GM12878 (cell line): Measurements from ENCODE around the gene PIK3C2B. TPM values are rescaled to one million over a fixed set of nuclear protein-coding genes. Genes with fewer than 3 reads are reported as not detected.

Experiments used
- ATAC-seq: fragments of 200-7000 bp; cut with Tn5 transposase; 3 replicates; pipeline ENCODE4 v1.9.1; 2020; ENCODE audit warnings: mild to moderate bottlenecking, moderate library complexity
- BruUV-seq: library from RNA; stranded (reverse); fragments of 400-500 nt; replicated peaks from 2 replicates; lab custom pipeline; 2021; lab: Mats Ljungman, UMichigan
- CTCF ChIA-PET: fragments of 300-600 bp; sonication (Branson Sonifier 250); formaldehyde crosslinking; extraction: SDS; loops from one replicate; lab custom pipeline; 2021; ENCODE audit warnings: inconsistent platforms; lab: Yijun Ruan, JAX
- POLR2A ChIA-PET: fragments of 350-600 bp; formaldehyde crosslinking; extraction: SDS; loops from one replicate; lab custom pipeline; 2021; ENCODE audit warnings: inconsistent platforms; lab: Charles Lee
- RAD21 ChIA-PET: fragments of 300-600 bp; sonication (Branson Sonifier 250); formaldehyde crosslinking; loops from one replicate; lab custom pipeline; 2023; ENCODE audit warnings: antibody characterized with exemption; ENCODE audit not compliant: unreplicated experiment; lab: Charles Lee
- SMC1A ChIA-PET: fragments of 300-600 bp; sonication (Branson Sonifier 250); formaldehyde crosslinking; loops from one replicate; lab custom pipeline; 2023; ENCODE audit not compliant: unreplicated experiment, uncharacterized antibody; lab: Charles Lee
- DNase-seq: peaks from one replicate; pipeline ENCODE4 v3.0.0-alpha.2; 2011; ENCODE audit warnings: low read depth, low spot score
- FAIRE-seq: peaks from 3 replicates; lab custom pipeline; 2011; peaks lifted over from hg19 to GRCh38; lab: Jason Lieb, UNC
- H2AFZ ChIP-seq: 2 replicates; pipeline ENCODE4 v1.6.0; 2011; ENCODE audit warnings: low read depth, low read length, control low read depth; ENCODE audit not compliant: control insufficient read depth
- H3K27ac ChIP-seq: 2 replicates; pipeline ENCODE4 v1.5.1; 2011; ENCODE audit warnings: control low read depth; ENCODE audit not compliant: control insufficient read depth, insufficient read depth
- H3K27me3 ChIP-seq, 2 experiments: replicated peaks in 1 of 2; 2 replicates each; pipeline versions ENCODE4 v1.6.0 to v1.6.1; 2011; ENCODE audit warnings: low read length in 1 of 2; ENCODE audit not compliant: control insufficient read depth in 2 of 2, insufficient read depth in 2 of 2
- H3K36me3 ChIP-seq, 2 experiments: 2 replicates each; pipeline ENCODE4 v1.5.1; 2011; ENCODE audit warnings: low read length in 1 of 2; ENCODE audit not compliant: control insufficient read depth in 2 of 2, insufficient read depth in 2 of 2
- H3K4me1 ChIP-seq: 2 replicates; pipeline ENCODE4 v1.6.1; 2011; ENCODE audit warnings: mild to moderate bottlenecking, low read length, moderate library complexity, mixed read lengths; ENCODE audit not compliant: control insufficient read depth, insufficient read depth
- H3K4me2 ChIP-seq: 2 replicates; pipeline ENCODE4 v1.6.0; 2011; ENCODE audit warnings: control low read depth; ENCODE audit not compliant: control insufficient read depth, insufficient read depth
- H3K4me3 ChIP-seq: fragments of 200-600 bp; sonication (generic); 2 replicates; pipeline ENCODE4 v1.5.1; 2016
- H3K79me2 ChIP-seq: 2 replicates; pipeline ENCODE4 v1.6.0; 2011; ENCODE audit warnings: low read length; ENCODE audit not compliant: control insufficient read depth, insufficient read depth
- H3K9ac ChIP-seq: 2 replicates; pipeline ENCODE4 v1.8.0; 2011; ENCODE audit warnings: low read length, control low read depth, mixed read lengths; ENCODE audit not compliant: control insufficient read depth, insufficient read depth
- H3K9me3 ChIP-seq: replicated peaks from 3 replicates; pipeline ENCODE4 v1.5.1; 2011; ENCODE audit warnings: mild to moderate bottlenecking, low read length; ENCODE audit not compliant: control insufficient read depth, insufficient read depth
- H4K20me1 ChIP-seq: 2 replicates; pipeline ENCODE4 v1.6.0; 2011; ENCODE audit not compliant: control insufficient read depth, insufficient read depth
- E2F8 ChIP-seq: fragments of 450-650 bp; IDR thresholded peaks from 2 replicates; pipeline ENCODE4 v1.6.1; 2018; ENCODE audit warnings: mild to moderate bottlenecking, low read depth, moderate library complexity; ENCODE audit not compliant: partially characterized antibody
- EP300 ChIP-seq, 2 experiments: fragments of 150-350 bp in 1 of 2; IDR thresholded peaks; 2 replicates each; pipeline ENCODE4 v1.6.1; 2011 to 2012; ENCODE audit warnings: low read depth in 2 of 2, low read length in 2 of 2, borderline replicate concordance in 1 of 2, improper control_type of control experiment in 1 of 2, inconsistent platforms in 1 of 2; ENCODE audit not compliant: control insufficient read depth in 1 of 2
- NR2F1 ChIP-seq: fragments of 450-650 bp; conservative IDR thresholded peaks from 2 replicates; pipeline ENCODE4 v1.6.1; 2017; ENCODE audit warnings: mild to moderate bottlenecking
- SMAD5 ChIP-seq: IDR thresholded peaks from 2 replicates; pipeline ENCODE4 v1.6.1; 2016; ENCODE audit warnings: antibody characterized with exemption, low read depth
- TBL1XR1 ChIP-seq: IDR thresholded peaks from 2 replicates; pipeline ENCODE4 v1.6.1; 2012; ENCODE audit warnings: low read depth, low read length, improper control_type of control experiment
- TCF7 ChIP-seq: IDR thresholded peaks from 2 replicates; pipeline ENCODE4 v1.6.1; 2014; ENCODE audit warnings: antibody characterized with exemption, borderline replicate concordance
- ZBTB33 ChIP-seq: fragments of 450-650 bp; IDR thresholded peaks from 2 replicates; pipeline ENCODE4 v1.6.1; 2017; ENCODE audit warnings: mild to moderate bottlenecking
- whole genome bisulfite sequencing: methylation state at CpG from one replicate; pipeline ENCODE4 v1.1.6; 2016; ENCODE audit warnings: low lambda C conversion rate; ENCODE audit not compliant: insufficient replicate concordance, insufficient coverage; ENCODE audit errors: missing lambda C conversion rate; 5-methylcytosine and 5-hydroxymethylcytosine counted together
- in situ Hi-C: fragments of 300-500 bp; cut with MboI; formaldehyde crosslinking; loops from 9 replicates; pipeline ENCODE4 v1.14.3; 2018; ENCODE audit warnings: mixed read lengths
- intact Hi-C: fragments of 100-400 bp; cut with micrococcal nuclease; formaldehyde crosslinking; loops from one replicate; pipeline ENCODE4 v1.14.2; 2022; ENCODE audit not compliant: unreplicated experiment
- polyA plus RNA-seq, 11 experiments: library from polyadenylated mRNA; depleted of rRNA in 4 of 11; unstranded in 6 of 11; stranded (reverse) in 5 of 11; fragments of >200 nt; fragmentation: Nextera tagmentation in 4 of 11; fragmentation: Illumina TruSeq in 1 of 11; extraction: Ambion mirVana in 4 of 11; extraction: Trizol in 1 of 11; gene quantifications; 1 replicate in 1 of 11; 2 replicates in 10 of 11; pipeline versions ENCODE4 v1.2.1 to v1.2.3, GENCODE V29; 2011 to 2016; ENCODE audit warnings: inconsistent platforms in 2 of 11, missing spikeins in 2 of 11, low read depth in 1 of 11
- total RNA-seq, 4 experiments: library from RNA; depleted of rRNA in 3 of 4; stranded (reverse); fragments of >200 nt in 3 of 4; fragmentation: Illumina TruSeq in 1 of 4; extraction: Trizol in 1 of 4; gene quantifications; 2 replicates each; pipeline versions ENCODE4 v1.2.1 to v1.2.3, GENCODE V29; 2013 to 2021

The PIK3C2B gene
- total and polyA plus RNA-seq, 10 of the 15 experiments (the other 5 are each of a cell fraction or from before 2014, with no cell fraction given): 2.2 to 38.1 (median 11.4) TPM

DNA sequence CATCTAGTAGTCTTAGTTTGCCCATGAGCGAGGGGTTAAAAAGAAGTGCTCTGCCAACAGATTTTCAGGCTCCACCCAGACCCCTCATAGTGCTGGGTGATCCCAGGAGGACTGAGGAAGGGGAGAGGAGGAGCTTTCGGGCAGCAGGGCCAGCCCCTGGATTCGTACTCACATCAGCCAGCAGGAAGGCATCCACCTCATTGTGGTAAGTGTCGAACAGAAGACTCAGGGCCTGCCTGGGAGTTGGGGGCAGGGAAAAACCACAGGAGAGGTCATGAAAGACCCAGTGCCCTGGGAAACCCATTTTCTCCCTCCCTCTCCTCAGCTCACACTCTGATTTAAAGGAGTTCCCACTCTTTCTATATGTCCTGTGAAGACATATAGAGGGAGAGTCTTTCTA, 34.9 kb downstream of the PIK3C2B start:
- ChIA-PET RAD21 (interaction anchor here (1.0 kb wide), 1 partner anchor 9 kb away, joined by 3 read pairs; no protein-coding TSS in a partner anchor), CTCF (interaction anchor here (1.7 to 51.8 kb wide), 2 partner anchors 28 to 31 kb away, joined by 5 to 2021 read pairs; partner anchors contain the start of gene PIK3C2B), SMC1A (interaction anchor here (1.8 kb wide), 1 partner anchor 19 kb away, joined by 4 read pairs; no protein-coding TSS in a partner anchor), POLR2A (no interaction called here)
- H3K27ac ChIP-seq: no peak overlapping the region
- H3K9me3 ChIP-seq: no peaks in the 10 kb centered on the region
- no peak overlapping the region for H3K4me3 ChIP-seq
- no peak overlapping the region for H3K4me2 ChIP-seq
- no peaks in the 10 kb centered on the region for H3K79me2 ChIP-seq
- peaks cover 8 to 9% of the 10 kb centered on the region in 2 experiments for H3K36me3 ChIP-seq
- peaks cover 36% of the 10 kb centered on the region for H3K4me1 ChIP-seq
- ATAC-seq (no peak), FAIRE-seq (no peak), DNase-seq (no peak)
- H3K9ac ChIP-seq: no peak overlapping the region
- no peaks in the 10 kb centered on the region for H4K20me1 ChIP-seq
- BruUV-seq: no TSS peak
- no peak for TF ChIP-seq TBL1XR1
- no peak for TF ChIP-seq E2F8
- TF ChIP-seq EP300 (IDR thresholded peaks at IDR 0.05; ENCODE audit: borderline replicate concordance in 1 of 2, control insufficient read depth in 1 of 2, low read depth in 2 of 2, low read length in 2 of 2): no peak
- TF ChIP-seq SMAD5: no peak
- no peak for TF ChIP-seq ZBTB33
- TF ChIP-seq TCF7: no peak
- TF ChIP-seq NR2F1: no peak
- whole genome bisulfite sequencing: 85% methylated on average over 4 of the region's 4 CpGs
- in situ Hi-C loops (no loop called here), intact Hi-C loops (no loop called here)
- no peaks in the 10 kb centered on the region for H3K27me3 ChIP-seq
- H2AFZ ChIP-seq: no peak overlapping the region
